ENCODE measurements around the gene RASA3.

Gene RASA3

DNA sequence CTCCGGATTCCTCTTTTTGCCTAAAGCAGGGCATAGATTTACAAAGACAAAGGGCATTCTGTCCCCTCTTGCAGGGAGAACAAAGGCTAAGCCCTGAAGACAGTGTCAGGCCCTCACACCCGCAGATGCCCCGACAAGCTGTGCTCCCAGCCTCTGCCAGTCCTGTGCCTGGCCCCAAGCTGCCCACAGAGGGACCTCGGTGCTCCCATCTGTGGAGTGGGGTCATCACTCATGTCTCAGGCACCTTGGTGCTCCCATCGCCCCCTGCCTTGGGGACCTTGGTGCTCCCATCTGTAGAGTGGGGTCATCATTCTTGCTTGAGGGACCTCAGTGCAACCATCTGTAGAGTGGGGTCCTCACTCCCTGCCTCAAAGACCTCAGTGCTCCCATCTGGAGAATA is 182.9 kb downstream of the RASA3 start:
- DNase-seq (ENCODE audit: low read depth): no peak

DNA sequence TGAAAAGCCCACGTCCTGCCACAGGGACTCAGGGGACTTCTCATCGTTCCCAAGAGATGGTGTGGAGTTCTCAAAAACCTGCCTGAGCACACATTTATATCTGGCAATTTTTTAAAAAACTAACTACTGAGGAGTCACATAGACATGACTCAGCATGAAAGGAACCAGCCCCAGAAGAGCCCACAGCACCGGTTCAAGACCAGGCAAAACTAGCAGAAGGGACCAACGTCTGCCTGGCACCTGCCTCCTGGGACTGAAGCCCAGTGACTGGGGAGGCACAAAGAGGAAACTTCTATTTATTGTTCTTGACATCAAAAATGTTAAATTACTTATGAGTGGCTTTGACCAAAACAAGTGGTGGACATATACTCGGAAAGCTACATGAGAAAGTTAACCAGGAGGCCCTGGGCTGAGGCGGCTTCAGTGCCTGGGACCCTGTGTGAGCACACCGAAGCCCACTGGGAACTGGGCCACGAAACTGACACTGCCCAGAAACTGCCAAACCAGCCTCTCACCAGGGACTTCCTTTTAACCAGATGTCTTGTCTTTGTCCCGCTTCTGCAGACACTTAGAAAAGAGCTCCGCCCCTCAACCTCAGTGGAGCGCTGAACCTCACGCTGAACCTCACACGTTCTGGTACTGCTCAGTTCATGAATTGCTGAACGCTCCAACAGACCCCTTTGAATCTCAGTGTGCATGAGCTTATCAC is 184.2 kb downstream of the RASA3 start:
- DNase-seq (ENCODE audit: low read depth): no peak

DNA sequence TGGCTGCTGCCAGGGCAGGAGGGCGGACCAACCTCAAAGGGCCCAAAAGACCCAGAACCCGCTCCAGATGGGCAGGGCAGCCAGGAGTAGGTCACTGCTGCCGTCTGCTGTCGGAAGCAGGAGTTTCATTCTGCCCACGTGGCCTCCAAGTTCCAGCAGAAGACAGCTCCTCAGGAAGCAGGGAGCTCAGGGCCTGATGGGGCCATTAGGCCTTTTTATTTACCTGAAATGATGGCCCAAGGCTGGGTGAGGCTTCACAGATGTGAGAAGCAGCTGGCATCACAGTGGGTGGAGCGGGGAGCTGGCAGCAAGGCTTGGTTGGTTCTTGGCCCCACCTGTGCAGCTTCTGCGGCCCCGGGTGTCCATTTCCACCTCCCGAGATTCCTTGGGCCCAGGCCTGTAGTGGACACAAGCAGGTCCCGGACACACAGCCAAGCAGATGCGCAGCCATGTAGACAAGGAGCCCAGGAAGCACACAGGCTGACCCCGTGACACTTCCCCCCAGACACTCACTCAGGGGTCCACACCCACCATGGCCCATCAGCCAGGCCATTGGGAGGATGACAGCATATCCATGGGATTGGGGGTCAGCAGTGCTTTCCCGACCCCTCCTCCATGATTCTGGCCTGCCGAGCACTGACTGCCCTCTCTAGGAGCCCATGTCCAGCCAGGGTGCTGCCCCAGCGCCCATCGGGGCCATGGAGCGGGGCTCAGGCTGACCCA is 185.0 kb downstream of the RASA3 start:
- DNase-seq (ENCODE audit: low read depth): no peak

DNA sequence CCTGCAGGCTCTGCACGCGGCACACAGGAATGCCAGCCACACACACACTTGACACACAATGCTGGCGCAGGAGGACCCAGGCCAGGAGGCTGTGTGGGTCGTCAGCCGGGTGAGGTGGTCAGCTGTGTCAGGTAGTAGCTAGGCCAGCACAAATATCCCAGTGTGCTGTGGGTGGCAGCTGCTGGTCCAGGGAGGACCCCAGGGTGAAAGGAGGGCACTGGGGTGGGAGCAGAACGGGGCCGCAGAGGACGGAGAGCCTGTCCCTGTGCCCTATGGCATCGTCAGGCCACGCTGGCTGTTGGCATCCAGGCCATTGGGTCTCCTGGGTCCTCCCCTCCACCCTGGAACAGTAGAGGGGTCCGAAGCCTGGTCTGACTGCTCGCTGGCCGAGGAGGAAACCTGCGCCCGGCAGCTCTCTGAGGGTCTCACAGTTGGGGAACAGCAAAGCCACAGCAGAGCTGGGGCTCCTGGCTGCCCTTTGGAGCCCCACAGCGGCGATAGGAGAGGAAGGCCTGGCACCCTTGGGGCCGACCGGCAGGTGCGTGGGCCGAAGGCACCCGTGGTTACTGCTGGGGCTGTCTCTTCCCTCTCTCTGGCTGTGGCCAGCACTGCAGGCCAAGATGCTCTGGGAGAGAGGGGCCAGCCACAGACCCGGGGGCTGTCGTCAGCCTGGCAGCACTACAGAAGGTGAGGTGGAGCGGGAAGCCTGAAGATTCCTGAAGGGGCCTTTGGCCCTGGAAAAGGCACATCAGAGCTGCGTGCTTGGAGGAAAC is 185.8 kb downstream of the RASA3 start:
- DNase-seq (ENCODE audit: low read depth): no peak

DNA sequence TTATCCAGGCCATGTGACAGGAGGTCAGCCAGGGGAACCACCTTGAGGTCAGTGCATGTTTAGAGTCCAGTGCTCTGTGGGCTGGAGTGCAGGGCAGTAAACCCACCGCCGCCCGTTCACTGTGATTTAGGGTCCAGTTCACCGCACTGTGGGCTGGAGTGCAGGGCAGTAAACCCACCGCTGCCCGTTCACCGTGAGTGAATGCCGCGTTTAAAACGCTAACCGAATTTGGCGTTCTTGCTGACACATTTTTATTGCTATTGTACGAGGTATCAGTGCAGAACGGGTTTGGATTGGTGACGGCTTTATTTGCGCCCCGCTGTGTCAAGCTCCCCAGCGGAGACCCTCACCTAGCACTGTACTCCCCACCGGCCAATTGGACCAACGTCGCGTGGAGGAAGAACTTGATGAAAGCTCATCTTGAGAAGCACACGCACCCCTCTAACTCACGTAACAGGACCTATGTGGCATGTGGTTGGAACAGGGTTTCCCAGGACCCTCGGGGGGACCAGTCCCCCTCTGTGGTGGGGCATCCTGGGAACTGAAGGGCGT is 186.5 kb downstream of the RASA3 start:
- DNase-seq (ENCODE audit: low read depth): no peak

DNA sequence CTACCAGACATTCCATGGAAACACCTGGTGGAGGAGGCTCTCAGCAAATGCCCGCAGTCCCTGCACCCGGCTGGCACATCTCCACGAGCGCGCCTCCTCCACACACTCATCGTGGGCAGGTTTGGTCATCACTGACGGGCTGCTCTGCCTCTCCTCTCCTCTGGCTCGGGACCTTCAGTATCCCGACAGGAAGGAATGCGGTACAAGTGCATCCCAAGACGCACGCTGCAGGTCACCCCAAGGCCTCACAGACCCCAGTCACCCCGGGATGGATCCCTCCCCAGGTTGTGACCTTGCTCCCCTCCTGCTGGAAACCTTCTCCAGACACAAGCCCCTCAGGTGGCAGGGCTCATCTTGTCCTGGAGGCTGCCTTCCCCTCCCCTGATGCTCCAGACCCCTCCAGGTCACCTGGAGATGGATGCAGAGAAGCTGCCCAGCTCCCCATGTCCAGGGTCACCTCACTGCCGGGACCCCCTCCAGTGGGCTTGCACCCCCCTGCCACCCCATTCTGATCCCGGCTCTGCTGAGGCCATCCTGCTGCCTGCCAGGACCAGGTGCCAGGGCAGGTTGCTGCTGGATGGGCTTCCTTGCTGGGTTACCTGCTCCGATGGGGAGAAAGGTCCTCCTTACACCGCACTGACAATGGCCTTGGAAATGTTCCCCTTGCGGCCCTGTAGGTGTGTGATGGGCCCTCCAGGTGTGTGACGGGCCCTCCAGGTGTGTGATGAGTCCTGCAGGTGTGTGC is 188.4 kb downstream of the RASA3 start:
- DNase-seq (ENCODE audit: low read depth): no peak

DNA sequence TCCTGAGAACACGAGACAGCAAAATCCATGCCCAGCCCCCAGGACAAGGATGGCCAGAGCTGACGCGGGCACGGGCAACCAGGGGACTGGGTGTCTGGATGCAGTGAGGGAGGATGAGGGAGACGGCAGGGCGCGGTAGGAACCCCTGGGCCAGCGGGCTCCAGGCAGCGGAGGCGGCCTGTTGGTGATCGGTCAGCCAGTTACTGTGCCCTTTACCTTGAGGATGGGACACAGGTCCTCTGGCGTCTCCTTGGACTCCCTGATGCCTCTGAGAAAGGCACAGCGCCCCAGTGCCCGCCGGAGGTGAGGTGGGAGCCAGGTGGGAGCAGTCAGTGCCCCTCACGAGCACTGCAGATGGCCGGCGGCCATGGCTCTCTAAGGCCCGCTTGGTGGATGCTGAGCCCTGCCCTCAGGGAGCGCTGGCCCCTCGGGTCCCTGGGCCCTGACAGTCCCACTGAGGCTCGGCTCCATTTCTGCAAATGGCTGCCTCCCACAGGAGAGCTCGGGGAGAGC is 189.8 kb downstream of the RASA3 start:
- DNase-seq (ENCODE audit: low read depth): no peak

DNA sequence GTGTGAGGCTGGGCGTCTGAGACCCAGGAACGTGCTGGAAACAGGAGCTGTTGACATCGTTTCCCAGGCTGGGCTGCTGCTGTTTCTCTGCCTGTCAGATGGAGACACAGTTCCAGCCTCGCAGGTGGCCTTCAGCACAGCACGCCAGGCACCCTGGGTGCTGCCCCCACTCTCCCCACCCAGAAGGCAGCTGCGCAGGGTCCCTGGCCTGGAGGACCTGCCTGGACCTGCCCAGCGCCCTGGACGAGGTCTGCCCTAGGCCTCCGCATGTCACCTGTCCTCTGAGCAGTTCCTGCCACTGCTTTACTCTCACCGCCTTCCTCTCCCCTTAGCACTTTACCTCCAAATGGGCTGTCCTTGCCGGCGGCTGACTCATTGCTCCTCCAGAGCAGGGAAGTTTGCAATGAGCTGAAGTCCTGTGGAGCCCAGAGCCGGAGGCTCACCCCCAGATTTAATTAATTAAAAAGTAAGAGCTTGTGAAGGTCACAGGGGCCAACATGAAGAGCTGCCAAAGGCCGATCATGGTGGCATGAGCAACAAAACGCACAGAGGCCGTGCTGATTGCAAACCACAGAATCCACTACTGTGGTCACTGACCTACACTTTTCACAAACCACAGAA is 190.7 kb downstream of the RASA3 start:
- no peak for DNase-seq (ENCODE audit: low read depth)

DNA sequence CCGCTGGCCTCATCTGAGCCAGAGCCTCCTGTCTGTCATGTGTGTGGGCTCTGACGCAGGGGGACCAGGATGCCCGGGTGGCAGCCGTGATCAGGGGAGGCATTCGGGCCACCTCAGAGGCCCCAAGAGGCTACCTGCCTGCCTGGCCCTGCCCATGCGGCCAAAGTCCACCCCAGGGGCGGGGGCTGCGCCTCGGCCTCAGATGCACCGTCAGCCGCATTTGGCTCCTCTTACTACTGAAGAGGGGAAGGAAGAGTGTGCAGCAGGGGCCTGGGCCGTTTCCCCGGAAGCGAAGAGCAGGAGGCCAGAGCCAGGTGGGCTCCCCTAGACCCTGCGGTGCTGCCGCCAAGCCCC is 192.5 kb downstream of the RASA3 start:
- DNase-seq (ENCODE audit: low read depth): no peak

DNA sequence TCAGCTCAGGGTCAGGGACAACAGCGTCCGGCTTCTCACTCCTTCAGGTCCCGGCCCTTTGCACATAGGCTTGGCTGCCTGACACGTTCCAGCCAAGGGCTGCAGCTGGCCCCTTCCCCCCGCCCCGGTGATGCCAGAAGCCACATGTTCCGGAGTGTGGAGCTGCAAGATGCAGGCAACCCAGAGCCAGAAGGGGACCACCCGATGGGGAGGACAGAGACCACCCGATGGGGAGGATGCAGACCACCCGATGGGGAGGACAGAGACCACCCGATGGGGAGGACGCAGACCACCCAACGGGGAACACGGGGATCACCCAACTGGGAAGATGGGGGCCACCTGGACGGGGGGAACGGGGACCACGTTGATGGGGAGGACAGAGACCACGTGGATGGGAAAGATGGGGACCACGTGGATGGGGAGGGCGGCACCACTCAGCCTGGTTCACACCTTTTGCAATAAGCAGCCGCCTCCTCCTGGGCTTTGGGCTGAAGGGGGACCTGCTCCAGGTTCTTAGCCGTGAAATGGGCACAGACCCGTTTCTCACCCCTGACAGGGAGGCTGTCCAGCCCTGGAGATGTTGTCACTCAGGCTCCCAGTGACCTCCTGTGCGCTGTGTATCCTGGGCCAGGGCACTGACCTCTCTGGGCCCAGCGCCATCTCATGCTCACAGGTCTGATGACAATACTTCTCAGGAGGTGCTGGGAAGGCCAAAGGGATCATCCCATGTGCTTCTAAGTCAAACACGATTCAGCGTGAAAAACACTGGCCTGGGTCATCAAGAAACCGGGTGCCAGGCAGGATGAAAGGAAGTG is 193.1 kb downstream of the RASA3 start:
- no peak for DNase-seq (ENCODE audit: low read depth)

DNA sequence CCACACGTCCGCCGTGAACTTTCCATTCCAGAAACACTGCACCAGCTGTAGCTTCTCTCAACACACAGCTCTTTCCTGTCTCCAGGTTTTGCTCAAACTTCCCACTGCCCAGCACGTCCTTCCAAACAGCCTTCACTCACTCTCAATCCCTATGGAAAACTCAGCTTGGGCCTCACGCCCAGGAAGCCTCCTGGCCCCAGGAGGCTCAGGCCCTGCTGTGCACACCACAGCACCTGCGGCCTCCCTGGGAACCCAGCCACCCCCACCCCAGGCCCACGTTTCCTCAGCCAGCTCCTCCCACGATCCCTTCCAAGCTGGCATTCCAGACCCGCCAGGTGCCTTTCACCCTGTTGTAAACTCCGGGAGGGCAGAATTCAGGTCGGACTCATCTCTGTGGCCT is 193.7 kb downstream of the RASA3 start:
- no peak for DNase-seq (ENCODE audit: low read depth)

DNA sequence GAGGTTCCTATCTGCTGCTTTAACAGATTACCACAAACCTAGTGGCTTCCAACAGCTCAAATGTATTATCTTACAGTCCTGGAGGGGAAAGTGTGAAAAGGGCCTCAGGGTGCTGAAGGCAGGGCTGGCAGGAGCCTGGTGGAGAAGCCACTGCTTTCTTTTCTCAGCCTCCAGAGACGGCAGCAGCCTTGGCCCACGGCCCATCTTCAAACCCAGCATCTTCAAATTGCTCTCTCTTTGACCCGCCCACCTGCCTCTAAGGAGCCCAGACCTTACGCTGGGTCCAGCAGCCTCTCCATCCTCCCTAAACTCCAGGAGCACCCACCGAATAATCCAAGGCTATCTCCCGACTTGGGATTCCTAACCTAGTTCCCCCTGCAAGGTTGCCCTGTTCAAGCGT is 194.2 kb downstream of the RASA3 start:
- no peak for DNase-seq (ENCODE audit: low read depth)

DNA sequence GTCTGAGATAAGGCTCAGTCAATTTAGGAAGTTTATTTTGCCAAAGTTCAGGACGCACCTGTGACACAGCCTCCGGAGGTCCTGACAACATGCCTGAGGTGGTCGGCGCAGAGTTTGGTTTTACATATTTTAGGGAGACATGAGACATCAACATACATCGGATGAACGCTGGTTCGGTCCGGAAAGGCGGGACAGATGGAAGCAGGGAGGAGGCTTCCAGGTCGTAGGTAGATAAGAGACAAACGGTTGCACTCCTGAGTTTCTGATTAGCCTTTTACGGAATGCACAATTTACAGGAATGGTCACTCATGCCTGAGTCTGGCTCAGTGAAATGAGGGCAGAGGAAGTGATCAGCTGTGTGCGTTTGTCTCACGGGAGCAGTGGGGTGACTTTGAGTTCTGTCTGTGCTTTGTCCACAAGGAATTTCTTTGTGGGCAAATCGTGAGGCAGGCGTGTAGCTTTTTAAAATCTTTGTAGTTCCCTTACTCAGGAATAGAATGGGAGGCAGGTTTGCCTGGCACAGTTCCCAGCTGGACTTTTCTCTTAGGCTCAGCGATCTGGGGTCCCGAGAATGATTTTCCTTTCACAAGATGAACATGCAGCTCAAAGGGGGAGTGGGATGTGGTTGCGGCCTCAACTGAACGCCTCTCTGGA is 194.8 kb downstream of the RASA3 start:
- DNase-seq (ENCODE audit: low read depth): no peak

DNA sequence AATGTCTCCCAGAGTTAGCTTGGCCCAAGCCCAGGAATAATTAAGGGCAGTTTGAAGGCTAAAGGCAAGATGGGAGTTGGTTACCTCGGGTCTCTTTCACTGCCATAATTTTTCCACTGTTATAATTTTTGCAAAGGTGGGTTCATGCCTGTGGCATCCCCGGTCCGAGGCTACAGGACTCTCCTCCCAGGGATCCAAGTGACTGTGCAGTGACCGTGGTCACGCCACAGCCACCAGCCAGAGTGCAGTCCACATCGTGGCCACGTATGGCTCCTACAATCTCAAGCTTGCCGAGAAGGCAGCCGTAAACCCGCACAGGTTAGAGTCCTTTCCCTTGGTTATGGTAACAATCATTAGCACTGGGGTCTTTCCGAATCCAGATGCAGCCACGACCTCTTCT is 195.3 kb downstream of the RASA3 start:
- DNase-seq (ENCODE audit: low read depth): no peak

DNA sequence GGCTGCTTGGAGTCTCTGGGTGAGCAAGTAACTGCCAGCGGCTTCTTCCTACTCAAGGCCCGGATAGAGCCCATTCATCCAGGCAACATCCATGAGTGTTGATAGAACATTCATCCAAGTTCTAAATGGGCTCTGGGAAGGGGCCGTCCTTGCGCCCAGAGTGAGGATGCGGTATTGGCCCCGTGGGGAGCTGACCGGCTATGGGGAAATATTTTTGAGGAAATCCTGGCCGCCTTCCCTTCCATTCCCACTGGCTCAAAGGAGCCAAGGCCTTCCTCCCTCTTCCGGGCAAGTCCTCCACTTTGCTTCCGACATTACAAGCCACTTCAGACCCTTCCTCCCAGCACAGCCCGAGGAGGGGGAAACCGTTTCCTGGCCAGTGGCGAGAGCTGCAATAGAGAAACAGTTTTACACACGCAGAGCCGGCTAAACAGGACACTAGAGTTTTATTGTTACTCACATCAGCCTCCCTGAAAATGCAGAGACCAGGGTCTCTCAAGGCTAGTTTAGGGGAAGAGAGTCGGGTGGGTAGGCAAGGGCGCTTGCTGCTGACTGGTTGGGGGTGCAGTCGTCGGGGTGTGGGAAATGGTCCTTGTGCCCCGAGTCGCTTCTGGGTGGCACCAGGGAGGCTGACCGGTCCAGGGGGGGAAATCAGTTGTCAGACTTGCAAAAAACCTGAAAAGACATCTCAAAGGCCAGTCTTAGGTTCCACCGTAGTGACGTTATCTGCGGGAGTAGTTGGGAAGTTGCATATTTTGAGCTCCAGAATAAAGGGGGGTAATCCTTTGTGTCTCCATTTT is 196.1 kb downstream of the RASA3 start:
- no peak for DNase-seq (ENCODE audit: low read depth)

DNA sequence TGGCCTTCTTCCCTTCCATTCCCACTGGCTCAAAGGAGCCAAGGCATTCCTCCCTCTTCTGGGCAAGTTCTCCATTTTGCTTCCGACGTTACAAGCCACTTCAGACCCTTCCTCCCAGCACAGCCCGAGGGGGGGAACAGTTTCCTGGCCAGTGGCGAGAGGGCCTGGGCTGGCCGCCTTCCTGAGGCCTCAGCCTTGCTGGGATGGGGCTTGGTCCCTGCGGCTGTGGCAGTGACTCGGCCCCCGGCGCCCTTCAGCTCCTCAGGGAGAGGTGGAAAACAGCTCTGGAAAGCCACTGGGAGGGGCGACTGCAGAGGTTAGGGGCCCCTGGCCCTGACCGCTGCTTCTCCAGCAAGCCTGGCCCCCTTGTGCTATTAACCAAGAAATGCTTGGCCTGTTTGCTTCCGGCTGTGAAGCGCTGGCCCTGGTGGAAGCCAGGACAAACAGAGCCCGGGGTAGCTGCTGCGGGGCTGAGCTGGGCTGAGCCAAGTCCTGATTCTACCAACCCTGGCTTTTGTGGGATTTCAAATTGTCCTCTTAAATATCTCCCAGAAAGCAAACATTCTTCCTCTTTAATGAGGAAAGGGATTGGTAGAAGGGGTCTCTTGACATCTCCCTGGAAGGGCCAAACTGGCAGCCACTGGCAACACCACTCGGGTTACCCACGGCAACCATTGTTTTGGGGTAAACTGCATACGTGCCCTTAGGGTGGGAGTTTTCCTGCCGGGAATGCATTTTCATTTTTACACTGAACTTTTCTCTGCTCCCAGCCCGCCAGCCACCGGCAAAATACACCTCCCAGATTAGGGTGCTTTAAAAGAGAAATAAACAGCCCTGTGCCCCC is 197.2 kb downstream of the RASA3 start:
- DNase-seq (ENCODE audit: low read depth): no peak

DNA sequence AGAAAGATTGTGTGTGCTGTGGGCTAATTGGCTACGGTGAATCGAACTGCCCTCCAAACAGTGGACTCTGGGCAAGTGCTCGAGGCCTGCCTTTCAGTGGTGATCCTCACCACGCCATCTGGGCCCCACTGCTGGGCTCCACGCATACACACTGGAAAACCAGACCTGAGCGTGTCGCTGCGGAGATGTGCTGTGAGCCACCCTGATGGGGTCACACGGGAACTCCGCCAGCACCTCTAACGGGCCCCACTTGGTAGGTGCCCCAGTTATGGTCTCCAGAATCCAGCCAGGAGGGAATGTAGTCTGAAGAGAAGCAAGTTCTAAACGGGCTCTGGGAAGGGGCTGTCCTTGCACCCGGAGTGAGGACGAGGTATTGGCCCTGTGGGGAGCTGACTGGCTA is 197.8 kb downstream of the RASA3 start:
- no peak for DNase-seq (ENCODE audit: low read depth)

DNA sequence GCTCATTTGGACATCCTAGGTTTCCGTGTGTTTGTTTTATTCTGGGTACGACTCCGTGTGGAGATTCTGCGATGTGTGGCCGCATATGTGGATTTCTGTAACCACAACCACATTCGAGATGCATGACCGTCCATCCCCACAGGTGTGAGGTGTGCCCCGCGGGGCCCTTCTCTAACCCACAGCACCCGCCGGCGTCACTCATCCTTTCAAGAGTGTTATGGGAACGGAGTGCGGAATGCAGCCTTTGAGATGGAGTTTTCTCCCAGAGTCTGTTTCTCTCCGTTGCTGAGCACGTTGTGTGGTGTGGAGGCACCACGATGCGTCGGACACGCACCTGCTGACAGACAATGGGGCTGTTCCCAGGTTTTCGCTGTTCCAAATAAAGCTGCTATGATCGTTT is 198.5 kb downstream of the RASA3 start:
- DNase-seq (ENCODE audit: low read depth): no peak
